Measurements from ENCODE around the gene DNAJC16.
A peak's percentile ranks its signal among the peaks of the same experiment; 100 is the strongest.

DNAJC16 gene

GRCh38 chr1:15542388-15543250 is 16.0 kb downstream of the DNAJC16 start:
- DNase-seq, result no peak

- no peak for DNase-seq
These were observed 16.6 kb downstream of the DNAJC16 start for GRCh38 chr1:15543251-15543588.

GRCh38 chr1:15543589-15544568 is 17.2 kb downstream of the DNAJC16 start:
- no peak for DNase-seq

- no peak for DNase-seq
These were observed 20.0 kb downstream of the DNAJC16 start for GRCh38 chr1:15546641-15547040.

GRCh38 chr1:15550573-15550972 is 23.9 kb downstream of the DNAJC16 start:
- no peak for DNase-seq

- no peak for DNase-seq
These were observed 30.4 kb downstream of the DNAJC16 start for GRCh38 chr1:15557008-15557407.

- no peak for DNase-seq
These were observed 30.9 kb downstream of the DNAJC16 start for GRCh38 chr1:15557594-15557993.

- no peak for DNase-seq
These were observed 31.9 kb downstream of the DNAJC16 start for GRCh38 chr1:15558516-15558915.

- DNase-seq, result no peak
These were observed 32.7 kb downstream of the DNAJC16 start for GRCh38 chr1:15559189-15559810.

GRCh38 chr1:15568387-15569073 is 41.9 kb downstream of the DNAJC16 start:
- no peak for DNase-seq

- DNase-seq, result no peak
These were observed 44.2 kb downstream of the DNAJC16 start for GRCh38 chr1:15570861-15571260.

- no peak for DNase-seq
These were observed 44.6 kb downstream of the DNAJC16 start for GRCh38 chr1:15571266-15571665.

- DNase-seq, result no peak
These were observed 46.8 kb downstream of the DNAJC16 start for GRCh38 chr1:15573477-15573876.

- no peak for DNase-seq
These were observed 48.1 kb downstream of the DNAJC16 start for GRCh38 chr1:15574741-15575140.

- no peak for DNase-seq
These were observed 49.0 kb downstream of the DNAJC16 start for GRCh38 chr1:15575549-15576150.

GRCh38 chr1:15577691-15578090 is 51.0 kb downstream of the DNAJC16 start:
- no peak for DNase-seq

GRCh38 chr1:15578921-15579682 is 52.5 kb downstream of the DNAJC16 start:
- DNase-seq, result peak; percentile 11

GRCh38 chr1:15579683-15580047 is 53.0 kb downstream of the DNAJC16 start:
- no peak for DNase-seq

GRCh38 chr1:15583016-15583706 is 56.5 kb downstream of the DNAJC16 start:
- DNase-seq, result no peak

GRCh38 chr1:15584489-15585363 is 58.1 kb downstream of the DNAJC16 start, which contains the start of gene AGMAT:
Gene AGMAT (minus strand): TSS chr1:15585051. CDS start chr1:15584967, 84 bp downstream.
- peak; percentile 72 for DNase-seq

All from stimulated activated CD4-positive, alpha-beta T cell treated with anti-CD3 and anti-CD28 coated beads, Interleukin-4, amount 100 ng/mL, for 24 hours (primary cell).